Raji (cell line): ENCODE data around the gene TNFAIP8L3.

ENCODE experiments used
- POLR2A ChIP-seq: IDR thresholded peaks from 2 replicates; pipeline ENCODE4 v1.6.1; 2011; ENCODE audit warnings: low read depth, low read length, control low read depth; ENCODE audit not compliant: insufficient read depth

The TNFAIP8L3 gene

DNA sequence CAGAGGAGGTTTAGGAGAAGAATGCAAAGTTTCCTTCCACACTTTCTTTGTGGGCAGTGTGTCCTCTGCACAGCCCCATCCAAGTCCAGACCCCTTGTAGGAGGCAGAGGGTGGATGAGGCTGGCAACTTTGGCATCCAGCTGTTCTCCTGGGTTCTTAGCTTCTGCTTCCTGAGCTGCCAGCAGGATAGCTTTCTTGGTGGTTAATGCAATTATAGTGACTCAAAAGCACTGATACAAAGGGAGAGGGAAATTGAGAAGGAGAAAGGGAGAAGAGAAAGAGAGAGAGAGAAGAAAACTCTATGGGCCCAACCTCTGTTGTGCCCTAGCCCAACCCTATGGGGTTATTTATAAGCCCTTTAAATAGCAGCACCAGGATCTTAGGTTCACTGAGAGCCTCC is 4.5 kb upstream of the TNFAIP8L3 start:
- no peak for TF ChIP-seq POLR2A

DNA sequence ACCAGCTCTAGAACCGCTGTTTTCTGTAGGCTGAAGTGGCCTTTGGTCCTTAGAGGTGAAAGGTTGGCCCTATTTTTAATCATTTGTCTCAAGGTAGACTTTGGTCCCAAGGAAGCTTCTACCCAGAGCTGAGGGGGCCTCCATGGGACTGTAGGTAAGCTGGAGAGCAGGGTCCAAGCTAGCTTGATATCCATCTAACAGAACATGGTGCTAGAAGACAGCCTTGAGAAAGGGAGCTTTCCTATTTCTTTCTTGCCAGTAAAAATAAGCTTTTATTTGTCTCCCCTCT is 3.6 kb upstream of the TNFAIP8L3 start:
- no peak for TF ChIP-seq POLR2A

DNA sequence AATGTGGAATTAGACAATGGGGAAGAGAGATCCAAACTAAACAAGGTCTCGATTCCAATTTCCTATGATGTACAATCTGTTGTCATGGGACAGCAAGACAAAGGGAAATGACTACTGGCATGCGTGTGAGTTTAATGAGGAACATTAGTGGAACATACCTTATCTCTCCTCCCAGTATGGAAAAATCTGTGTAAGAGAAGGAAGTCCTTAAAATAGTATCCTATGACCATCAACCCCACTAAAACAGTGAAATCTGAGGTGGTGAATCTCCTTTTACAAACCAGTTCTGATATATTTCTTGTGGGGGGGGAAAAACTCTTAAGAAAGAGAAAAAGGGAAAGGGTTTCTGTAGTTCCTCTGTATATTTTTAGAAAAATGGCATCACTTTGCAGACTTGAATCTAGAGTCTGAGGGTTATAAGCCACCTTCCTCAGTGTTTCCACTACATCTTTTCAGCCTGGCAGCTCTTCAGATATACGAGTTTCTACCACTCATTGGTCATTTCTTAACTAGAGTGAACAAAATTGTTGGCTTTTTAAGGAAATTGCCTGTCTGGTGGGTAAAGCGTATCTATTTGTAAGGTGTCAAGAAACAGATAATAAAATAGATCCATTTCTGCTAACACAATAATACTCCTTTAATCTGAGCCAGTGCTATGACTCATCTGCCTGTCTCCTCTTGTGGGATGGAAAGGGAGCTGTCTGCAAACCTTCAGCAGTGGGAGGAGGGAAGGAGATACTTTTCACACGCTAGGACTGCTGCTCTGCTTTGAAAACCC is 3.0 kb upstream of the TNFAIP8L3 start:
- no peak for TF ChIP-seq POLR2A

DNA sequence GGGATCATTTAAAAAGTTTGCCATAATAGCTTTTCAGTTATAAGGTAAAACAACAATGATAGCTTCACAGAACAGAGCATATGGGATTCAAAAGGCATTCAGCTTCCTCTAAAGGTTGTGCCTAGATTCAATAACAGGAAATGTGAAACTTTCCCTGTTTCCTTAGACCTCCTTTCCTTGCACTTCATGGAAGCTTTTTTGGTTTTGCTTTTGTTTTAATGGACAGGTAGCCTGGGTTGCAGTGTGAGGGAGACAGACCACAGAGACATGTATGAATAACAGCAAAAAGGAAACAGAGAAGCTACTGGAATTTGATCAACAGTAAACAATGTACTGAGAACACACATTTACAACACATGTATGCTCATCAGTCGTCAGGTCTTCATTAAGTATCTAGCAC is 2.3 kb upstream of the TNFAIP8L3 start:
- TF ChIP-seq POLR2A, result no peak

DNA sequence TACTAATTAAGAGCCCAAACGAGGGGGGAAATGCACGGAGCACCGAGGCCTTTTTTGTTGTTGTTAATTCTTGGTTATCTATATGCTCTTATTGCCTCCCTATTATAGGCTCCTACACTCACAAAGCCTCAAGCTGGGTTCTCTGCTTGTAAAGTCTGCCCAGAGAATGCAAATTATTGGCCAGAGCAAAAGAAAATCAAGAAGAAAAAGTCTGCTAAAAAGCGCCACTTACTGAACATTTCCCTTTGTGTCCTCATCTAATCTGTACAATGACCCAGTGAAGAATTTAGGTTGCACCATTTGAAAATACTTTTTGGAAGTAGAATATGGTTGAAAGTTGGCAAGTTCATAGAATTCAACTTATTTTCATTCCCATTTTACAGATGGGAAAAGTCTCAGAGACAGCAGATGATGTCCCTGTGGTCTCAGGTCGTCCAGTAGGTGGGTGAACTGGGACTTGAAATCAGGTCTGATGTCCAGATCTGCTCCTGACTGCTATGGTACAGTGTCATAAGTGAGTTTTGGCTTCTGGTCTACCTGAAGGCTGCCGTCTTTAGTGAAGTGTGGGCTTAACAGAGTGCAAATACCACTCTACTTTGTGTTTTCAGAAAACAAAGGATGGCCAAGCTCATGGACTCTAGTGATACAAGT is 1.1 kb upstream of the TNFAIP8L3 start:
- TF ChIP-seq POLR2A, result no peak

DNA sequence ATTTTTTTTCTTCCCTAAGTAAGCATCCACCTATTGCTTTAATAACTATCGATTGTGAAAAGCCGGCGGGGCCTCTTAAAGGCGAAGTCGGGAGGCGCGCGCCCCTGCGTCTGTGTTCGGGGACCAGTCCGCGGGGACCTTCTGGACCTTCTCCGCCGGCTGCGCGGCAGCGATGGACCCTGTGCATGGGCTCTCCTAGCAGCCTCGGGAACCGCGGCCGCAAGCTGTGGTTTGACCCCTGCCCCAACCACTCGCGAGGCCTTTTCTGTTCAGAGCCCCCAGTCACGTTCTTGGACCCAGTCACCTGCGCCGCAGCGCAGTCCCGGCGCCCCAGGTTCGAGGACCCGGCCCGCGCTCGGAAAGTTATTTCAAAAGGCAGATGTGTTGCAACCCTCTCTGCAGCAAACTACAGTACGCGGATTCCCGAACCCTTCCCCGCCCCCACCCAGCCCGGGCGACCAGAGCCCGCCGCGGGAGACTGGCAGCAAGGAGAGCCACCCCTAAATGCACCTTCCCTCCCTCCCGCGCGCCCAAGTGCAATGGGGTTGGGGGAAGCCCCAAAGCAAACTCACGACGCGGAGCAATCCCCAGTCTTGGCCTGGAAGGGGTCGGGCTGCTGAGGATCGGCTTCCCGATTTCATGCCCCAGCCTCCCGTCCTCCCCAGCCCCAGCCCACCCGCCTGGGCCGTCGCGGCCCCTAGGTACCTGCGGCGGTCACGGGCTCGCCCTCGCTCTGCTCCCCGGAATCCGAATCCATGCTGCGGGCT is 684 bp downstream of the TNFAIP8L3 start:
- TF ChIP-seq POLR2A, result no peak

DNA sequence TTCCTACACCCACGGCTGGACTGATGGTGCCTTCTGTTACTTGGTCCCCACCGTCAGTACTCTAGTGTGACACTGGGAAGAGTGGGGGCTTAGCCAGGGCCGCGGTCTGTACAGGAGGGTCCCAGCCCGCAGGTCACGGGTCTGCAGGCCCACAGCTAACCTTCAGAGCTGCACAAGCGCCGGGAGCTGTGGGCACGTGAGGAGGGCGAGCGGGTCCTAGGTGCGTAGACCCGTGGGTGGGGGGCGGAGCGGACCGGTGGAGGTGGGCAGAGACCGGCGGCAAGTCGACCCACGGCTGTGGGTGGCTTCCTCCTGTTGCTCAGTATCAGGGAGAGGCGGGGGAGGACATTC is 1.2 kb downstream of the TNFAIP8L3 start:
- no peak for TF ChIP-seq POLR2A

DNA sequence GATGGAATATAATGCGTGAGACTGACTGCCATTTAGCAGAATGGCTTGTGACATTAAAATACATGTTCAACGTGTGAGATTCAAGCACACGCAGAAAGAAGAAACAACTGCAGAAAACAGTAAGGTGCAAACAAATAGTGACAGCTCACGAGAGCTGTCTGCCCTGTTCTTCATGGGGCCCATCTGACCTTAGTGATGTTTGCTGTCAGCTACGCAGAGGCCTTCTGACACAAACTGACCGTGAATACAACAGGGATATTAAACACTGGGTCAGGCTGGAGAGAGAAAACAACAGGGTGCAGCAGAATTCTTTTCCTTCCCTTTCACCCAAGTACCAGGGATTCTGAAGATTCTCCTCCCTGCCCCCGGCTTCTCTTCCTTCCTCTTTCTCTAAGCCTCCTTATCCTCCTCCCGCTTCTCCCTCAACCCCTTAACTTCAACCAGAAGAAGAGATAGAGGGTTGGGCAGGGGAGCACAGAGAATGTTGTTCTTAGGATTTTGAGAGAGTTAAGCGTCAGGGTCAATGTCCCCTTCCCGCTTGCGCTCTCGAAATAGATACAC is 2.1 kb downstream of the TNFAIP8L3 start:
- TF ChIP-seq POLR2A, result no peak

DNA sequence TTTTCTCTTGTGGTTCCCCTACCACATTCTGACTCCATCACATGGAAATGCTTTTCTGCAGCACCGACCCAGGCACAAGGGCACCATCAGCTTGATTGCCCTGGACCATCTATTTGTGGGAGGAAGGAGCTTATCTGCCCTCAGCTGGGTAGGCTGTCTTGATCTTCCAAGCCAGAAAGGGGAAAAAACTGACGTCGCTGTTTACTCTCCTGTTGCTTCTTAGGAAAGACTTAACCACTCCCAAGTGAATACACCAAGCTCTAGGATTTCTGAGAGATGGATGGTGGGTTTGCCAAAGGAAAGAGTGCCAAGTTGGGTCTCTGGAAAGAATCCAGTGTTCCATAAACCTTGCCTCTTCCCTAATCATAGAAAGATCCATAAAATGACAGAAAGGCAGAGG is 4.0 kb downstream of the TNFAIP8L3 start:
- TF ChIP-seq POLR2A, result no peak

DNA sequence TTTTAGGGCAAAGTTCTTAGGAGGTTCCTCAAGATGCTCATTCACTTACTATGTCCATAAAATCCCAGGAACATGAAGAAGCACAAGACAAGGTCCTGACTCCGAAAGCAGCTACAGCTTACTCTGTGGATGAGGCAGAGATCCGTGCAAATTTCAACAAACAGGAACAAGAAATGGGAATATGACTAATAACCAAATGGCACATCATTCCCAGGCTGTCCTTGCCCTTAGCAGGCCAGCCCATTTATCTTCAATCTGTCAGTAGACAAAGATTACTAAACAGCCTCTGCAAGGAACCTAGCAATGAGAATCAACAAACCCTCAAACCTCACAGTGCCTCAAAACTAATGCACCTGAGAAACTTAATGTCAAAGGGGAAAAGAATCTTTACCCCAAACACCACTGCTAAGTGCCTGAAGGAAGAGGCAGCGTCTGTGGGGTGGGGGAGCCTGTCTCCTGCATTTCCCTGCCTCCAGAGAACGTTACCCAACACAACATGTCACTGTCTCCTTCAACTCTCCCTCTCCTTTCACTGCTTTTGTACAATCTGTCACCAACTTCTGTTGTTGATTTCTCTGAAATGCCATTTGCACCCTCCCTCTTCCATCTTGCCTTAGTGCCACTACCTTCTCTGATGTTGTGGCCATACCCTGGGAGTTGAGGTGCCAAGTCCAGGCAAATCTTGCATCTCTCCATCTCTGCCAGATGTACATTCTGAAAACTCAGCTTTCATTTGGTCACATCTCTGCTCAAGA is 4.8 kb downstream of the TNFAIP8L3 start:
- TF ChIP-seq POLR2A, result no peak

DNA sequence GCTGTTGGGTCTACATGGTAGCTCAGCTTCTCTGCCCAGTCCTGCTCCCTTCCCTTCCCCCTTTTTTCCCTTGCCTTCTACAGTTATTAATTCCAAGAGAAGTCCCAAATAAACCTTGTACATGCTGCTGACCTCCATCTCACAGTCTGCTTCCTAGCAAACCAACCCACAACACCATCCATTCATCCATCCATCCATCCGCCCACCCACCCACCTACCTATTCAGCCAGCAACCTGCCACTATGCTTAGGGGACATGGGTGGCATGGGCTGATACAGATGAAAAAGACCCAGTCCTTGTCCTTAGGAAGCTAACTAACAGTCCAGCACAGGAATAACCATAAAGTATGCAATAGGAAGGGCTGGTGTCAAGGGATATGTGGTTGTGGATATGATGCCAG is 5.7 kb downstream of the TNFAIP8L3 start:
- TF ChIP-seq POLR2A, result no peak

DNA sequence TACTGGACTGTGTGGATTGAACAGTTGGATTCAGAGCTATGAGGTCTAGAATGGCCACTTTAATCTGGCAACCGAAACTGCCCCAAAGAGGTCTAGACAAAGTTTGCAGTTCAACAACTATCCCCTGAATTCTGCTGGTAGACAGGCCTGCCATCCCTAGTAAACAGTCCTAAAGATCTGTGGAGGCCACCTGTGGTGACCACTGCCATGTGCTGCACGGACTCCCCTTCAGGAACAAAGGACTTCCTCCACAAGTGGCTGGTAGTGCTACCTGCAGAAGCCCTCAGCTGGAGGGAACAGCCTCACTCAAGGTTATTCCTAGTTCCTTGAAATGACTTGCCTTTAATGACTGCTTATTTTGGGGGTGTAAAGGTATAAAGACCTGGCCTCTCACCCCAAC is 6.1 kb downstream of the TNFAIP8L3 start:
- TF ChIP-seq POLR2A, result no peak

DNA sequence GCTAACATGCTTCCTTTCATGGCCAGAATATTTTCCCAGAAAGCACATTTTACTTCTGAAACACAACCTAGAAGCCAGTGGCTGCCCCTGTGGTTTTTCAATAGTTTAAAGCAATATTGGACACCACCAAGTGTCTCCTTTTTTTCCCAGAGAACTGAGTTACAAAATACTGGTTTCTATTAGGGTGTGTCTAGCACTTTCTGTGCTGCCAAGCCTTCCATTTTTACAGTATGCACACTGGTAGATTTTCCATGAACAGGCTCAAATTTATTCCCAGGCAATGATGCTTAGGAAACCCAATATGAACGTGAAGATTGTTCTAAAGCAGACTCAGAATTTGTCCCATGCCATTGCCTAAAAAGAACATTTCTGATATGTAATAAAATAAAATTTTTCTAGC is 7.2 kb downstream of the TNFAIP8L3 start:
- TF ChIP-seq POLR2A, result no peak

DNA sequence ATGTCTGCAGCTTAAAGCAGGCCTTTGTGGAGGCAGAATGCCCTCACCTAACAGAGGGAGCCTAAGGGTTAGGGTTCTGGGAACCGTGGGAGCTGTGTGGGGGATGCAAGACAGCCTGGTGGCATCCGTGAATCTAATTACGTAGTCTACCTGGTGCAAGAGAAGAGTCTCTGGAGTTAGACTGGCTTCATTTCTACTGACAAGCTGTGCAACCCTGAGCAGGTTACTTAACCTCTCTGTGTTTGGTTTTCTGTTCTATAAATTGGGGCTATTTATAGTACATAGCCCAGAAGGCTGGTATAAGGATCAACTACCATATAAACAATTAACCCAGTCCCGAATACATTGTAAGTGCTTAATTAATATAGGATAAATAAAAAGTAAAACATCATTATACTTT is 8.3 kb downstream of the TNFAIP8L3 start:
- no peak for TF ChIP-seq POLR2A

DNA sequence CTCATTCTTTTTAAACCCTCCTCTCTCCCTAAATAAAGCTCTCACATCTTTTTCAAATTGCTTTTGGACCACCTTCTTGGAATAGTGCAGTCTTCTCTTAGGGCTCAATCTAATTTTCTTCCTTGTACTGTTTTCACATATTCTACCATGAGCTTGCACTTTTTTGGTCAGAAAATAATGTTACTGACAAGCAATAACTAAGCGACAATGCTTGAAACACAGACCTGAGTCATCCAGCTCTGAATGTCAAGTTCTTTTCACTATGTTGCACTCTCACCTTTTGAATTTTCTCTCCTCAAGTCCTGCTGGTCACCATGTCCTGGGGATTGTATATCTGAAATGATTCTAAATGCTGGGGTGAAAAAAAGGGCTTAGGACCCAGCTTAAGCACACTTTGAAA is 8.9 kb downstream of the TNFAIP8L3 start:
- TF ChIP-seq POLR2A, result no peak
